Liver (tissue), 9 donors: ENCODE measurements around the gene FBXO38. TPM values are rescaled to one million over a fixed set of nuclear protein-coding genes. Genes with fewer than 3 reads are reported as not detected.

Experiments
- DNase-seq: peaks from one replicate; pipeline ENCODE4 v3.0.0-alpha.2; 2017; ENCODE audit warnings: low spot score
- H3K27ac ChIP-seq, 2 donors: one replicate each; pipeline ENCODE4 v1.7.0; 2013; ENCODE audit warnings: inconsistent platforms in 2 of 2, low read length in 2 of 2, control low read depth in 1 of 2, low read depth in 1 of 2, mild to moderate bottlenecking in 1 of 2
- H3K27me3 ChIP-seq, 4 donors: one replicate each; pipeline versions ENCODE4 v1.6.1 to v1.7.0; 2013; ENCODE audit warnings: low read length in 3 of 4, inconsistent platforms in 1 of 4, mild to moderate bottlenecking in 1 of 4, moderate library complexity in 1 of 4; ENCODE audit not compliant: control insufficient read depth in 4 of 4, insufficient read depth in 4 of 4
- H3K36me3 ChIP-seq, 4 donors: one replicate each; pipeline versions ENCODE4 v1.6.1 to v1.7.0; 2013; ENCODE audit warnings: low read length in 3 of 4, mild to moderate bottlenecking in 3 of 4, low read depth in 1 of 4, moderate library complexity in 1 of 4; ENCODE audit not compliant: control insufficient read depth in 4 of 4, insufficient read depth in 3 of 4
- H3K4me1 ChIP-seq, 4 donors: one replicate each; pipeline versions ENCODE4 v1.6.1 to v1.7.0; 2013; ENCODE audit warnings: low read length in 3 of 4, mild to moderate bottlenecking in 3 of 4, moderate library complexity in 1 of 4; ENCODE audit not compliant: control insufficient read depth in 4 of 4, insufficient read depth in 4 of 4
- H3K4me3 ChIP-seq, 3 donors: one replicate each; pipeline versions ENCODE4 v1.6.1 to v1.7.0; 2013; ENCODE audit warnings: low read length in 3 of 3, control low read depth in 1 of 3, low read depth in 1 of 3, mild to moderate bottlenecking in 1 of 3
- H3K9ac ChIP-seq, 2 donors: one replicate each; pipeline ENCODE4 v1.7.0; 2013; ENCODE audit warnings: low read length in 2 of 2, mild to moderate bottlenecking in 2 of 2, moderate library complexity in 2 of 2, control low read depth in 1 of 2, low read depth in 1 of 2
- H3K9me3 ChIP-seq, 4 donors: one replicate each; pipeline versions ENCODE4 v1.6.1 to v1.7.0; 2013; ENCODE audit warnings: low read length in 3 of 4; ENCODE audit not compliant: control insufficient read depth in 4 of 4
- EGR1 ChIP-seq, 2 donors: IDR thresholded peaks; 2 replicates each; pipeline ENCODE4 v1.6.1; 2016 to 2018; ENCODE audit warnings: antibody characterized with exemption in 2 of 2, low read depth in 2 of 2
- FOXA1 ChIP-seq: IDR thresholded peaks from 2 replicates; pipeline ENCODE4 v1.6.1; 2016; ENCODE audit warnings: antibody characterized with exemption
- FOXA2 ChIP-seq: IDR thresholded peaks from 2 replicates; pipeline ENCODE4 v1.6.1; 2016; ENCODE audit warnings: antibody characterized with exemption
- GABPA ChIP-seq, 2 donors: IDR thresholded peaks in 1 of 2; conservative IDR thresholded peaks in 1 of 2; 2 replicates each; pipeline ENCODE4 v1.6.1; 2016; ENCODE audit warnings: antibody characterized with exemption in 2 of 2, mild to moderate bottlenecking in 1 of 2, moderate library complexity in 1 of 2
- HNF4A ChIP-seq, 2 donors: conservative IDR thresholded peaks; 2 replicates each; pipeline ENCODE4 v1.6.1; 2016; ENCODE audit warnings: antibody characterized with exemption in 2 of 2, mild to moderate bottlenecking in 2 of 2
- HNF4G ChIP-seq: IDR thresholded peaks from 2 replicates; pipeline ENCODE4 v1.6.1; 2016; ENCODE audit warnings: antibody characterized with exemption
- JUND ChIP-seq, 2 donors: IDR thresholded peaks; 2 replicates each; pipeline ENCODE4 v1.6.1; 2016; ENCODE audit warnings: antibody characterized with exemption in 2 of 2
- NR2F2 ChIP-seq: IDR thresholded peaks from 2 replicates; pipeline ENCODE4 v1.6.1; 2016; ENCODE audit warnings: antibody characterized with exemption
- RAD21 ChIP-seq, 2 donors: IDR thresholded peaks; 2 replicates each; pipeline ENCODE4 v1.6.1; 2016; ENCODE audit warnings: antibody characterized with exemption in 2 of 2, mild to moderate bottlenecking in 2 of 2
- RXRA ChIP-seq, 2 donors: IDR thresholded peaks; 2 replicates each; pipeline ENCODE4 v1.6.1; 2017 to 2018; ENCODE audit warnings: antibody characterized with exemption in 2 of 2, mild to moderate bottlenecking in 1 of 2
- SP1 ChIP-seq: IDR thresholded peaks from 2 replicates; pipeline ENCODE4 v1.6.1; 2018; ENCODE audit warnings: antibody characterized with exemption, mild to moderate bottlenecking
- TAF1 ChIP-seq: conservative IDR thresholded peaks from 2 replicates; pipeline ENCODE4 v1.6.1; 2016; ENCODE audit warnings: antibody characterized with exemption, mild to moderate bottlenecking
- YY1 ChIP-seq: IDR thresholded peaks from 2 replicates; pipeline ENCODE4 v1.6.1; 2016; ENCODE audit warnings: antibody characterized with exemption, mild to moderate bottlenecking
- WGBS: extraction: QIAGEN DNeasy Blood & Tissue Kit; methylation state at CpG from one replicate; pipeline ENCODE4 v1.1.7; 2013; 5-methylcytosine and 5-hydroxymethylcytosine counted together
- polyA plus RNA-seq, 2 donors: library from polyadenylated mRNA; stranded (reverse) in 1 of 2; unstranded in 1 of 2; fragments of 200-250 nt in 1 of 2; fragments of >200 nt in 1 of 2; fragmentation: Nextera tagmentation in 1 of 2; extraction: Ambion mirVana in 1 of 2; gene quantifications; one replicate each; pipeline versions ENCODE4 v1.2.1 to v1.2.3, GENCODE V29; 2013 to 2015
- total RNA-seq, 2 donors: library from RNA; depleted of rRNA; stranded (reverse); fragments of >200 nt; gene quantifications; one replicate each; pipeline ENCODE4 v1.2.3, GENCODE V29; 2014
- TF ChIP-seq, protein P1 (sequence below): IDR thresholded peaks from 2 replicates; pipeline ENCODE4 v1.6.1; 2016; ENCODE audit warnings: antibody characterized with exemption
- TF ChIP-seq, protein P2 (sequence below): fragments of 150-350 bp; IDR thresholded peaks from 2 replicates; pipeline ENCODE4 v1.5.1; 2017; ENCODE audit warnings: improper control_type of control experiment, low read depth, low read length; ENCODE audit not compliant: missing input control
- TF ChIP-seq, protein P3 (sequence below): IDR thresholded peaks from 2 replicates; pipeline ENCODE4 v1.6.1; 2016; ENCODE audit warnings: antibody characterized with exemption
- TF ChIP-seq, protein P4 (sequence below): IDR thresholded peaks from 2 replicates; pipeline ENCODE4 v1.6.1; 2016; ENCODE audit warnings: antibody characterized with exemption
- TF ChIP-seq, protein P5 (sequence below): IDR thresholded peaks from 2 replicates; pipeline ENCODE4 v1.6.1; 2016; ENCODE audit warnings: antibody characterized with exemption, mild to moderate bottlenecking
- donor health status: healthy.
- donor health status: healthy.
- donor health status: healthy.
- donor health status: healthy.
- donor health status: healthy.

FBXO38 gene
- total and polyA plus RNA-seq, 4 donors: 8.2 to 40.9 (median 25.3) TPM

DNA sequence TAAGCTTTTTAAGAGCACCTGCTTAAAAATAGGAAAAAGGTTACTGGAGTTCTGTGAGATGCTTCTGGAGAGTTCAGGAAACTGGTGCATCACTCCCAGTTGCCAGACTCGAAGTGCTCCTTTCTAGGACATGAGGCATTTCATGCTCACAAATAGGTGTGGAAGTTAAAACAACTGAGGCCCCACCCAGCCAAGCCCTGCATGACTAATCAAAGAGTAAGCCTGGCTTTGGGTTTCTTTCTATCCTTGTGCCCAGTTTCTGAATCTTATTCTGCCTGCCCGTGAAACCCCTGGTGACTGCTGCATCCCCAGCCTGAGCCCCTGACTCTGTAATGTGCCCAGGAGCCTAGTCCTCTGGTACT lies 40.7 kb upstream of the FBXO38 start:
- Histone ChIP-seq H3K4me1 (no peaks in the 10 kb centered on the region), H3K36me3 (no peaks in the 10 kb centered on the region), H3K27ac (no peak overlapping the region), H3K9ac (no peak overlapping the region), H3K4me3 (no peak overlapping the region), H3K9me3 (no peaks in the 10 kb centered on the region), H3K27me3 (no peaks in the 10 kb centered on the region)
- no peak for DNase-seq
- WGBS: 87% methylated on average over 2 of the region's 2 CpGs
- no peak for TF ChIP-seq JUND (IDR thresholded peaks at IDR 0.05)

DNA sequence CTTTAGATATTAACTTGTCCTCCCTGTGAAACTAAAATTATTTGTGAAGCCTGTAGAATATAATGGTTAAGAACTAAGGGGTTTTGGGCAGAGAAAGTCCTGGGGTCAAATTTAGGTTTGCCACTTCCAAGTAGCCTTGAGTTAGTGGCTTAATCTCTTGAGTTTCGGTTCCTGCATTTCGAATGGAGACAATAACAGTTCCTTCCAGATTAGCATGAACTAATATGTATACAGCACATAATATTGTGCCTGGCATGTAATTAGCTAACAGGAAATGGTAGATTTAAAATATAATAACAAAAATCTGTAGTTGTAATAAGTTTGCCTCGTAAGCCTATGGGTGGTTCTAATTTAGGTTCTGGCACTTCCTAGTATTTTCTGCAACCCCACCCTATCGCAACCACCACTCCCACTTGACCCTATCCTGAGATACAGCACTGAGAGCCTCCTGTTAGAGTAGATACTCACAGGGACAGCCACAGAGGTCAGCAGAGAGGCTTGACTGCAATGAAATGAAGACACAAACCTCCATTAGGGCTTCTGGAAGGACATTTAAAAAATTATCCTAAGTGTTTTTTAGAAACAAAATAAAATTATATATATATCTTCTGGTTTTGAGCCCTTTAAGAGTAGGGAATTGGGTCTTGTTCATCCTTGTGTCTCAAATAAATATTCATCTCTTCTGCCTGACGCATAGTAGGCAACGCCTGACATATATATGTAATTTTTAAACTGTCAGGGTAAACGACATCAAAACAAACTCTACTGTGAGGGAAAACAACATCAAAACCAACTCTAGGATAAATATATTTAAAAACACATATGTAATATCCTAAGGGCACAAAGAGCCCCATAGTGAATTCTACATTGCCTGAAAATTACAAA lies 39.9 kb upstream of the FBXO38 start:
- no peaks in the 10 kb centered on the region for H3K4me1 ChIP-seq
- no peaks in the 10 kb centered on the region for H3K9me3 ChIP-seq
- no peaks in the 10 kb centered on the region for H3K36me3 ChIP-seq
- WGBS: 80% methylated on average over 7 of the region's 7 CpGs
- DNase-seq: peak; percentile 38
- H3K27me3 ChIP-seq: no peaks in the 10 kb centered on the region
- H3K9ac ChIP-seq: no peak overlapping the region
- TF ChIP-seq NR2F2: no peak
- TF ChIP-seq HNF4G: no peak
- TF ChIP-seq, protein P1, sequence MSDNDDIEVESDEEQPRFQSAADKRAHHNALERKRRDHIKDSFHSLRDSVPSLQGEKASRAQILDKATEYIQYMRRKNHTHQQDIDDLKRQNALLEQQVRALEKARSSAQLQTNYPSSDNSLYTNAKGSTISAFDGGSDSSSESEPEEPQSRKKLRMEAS: no peak
- TF ChIP-seq YY1: no peak
- TF ChIP-seq, protein P2, sequence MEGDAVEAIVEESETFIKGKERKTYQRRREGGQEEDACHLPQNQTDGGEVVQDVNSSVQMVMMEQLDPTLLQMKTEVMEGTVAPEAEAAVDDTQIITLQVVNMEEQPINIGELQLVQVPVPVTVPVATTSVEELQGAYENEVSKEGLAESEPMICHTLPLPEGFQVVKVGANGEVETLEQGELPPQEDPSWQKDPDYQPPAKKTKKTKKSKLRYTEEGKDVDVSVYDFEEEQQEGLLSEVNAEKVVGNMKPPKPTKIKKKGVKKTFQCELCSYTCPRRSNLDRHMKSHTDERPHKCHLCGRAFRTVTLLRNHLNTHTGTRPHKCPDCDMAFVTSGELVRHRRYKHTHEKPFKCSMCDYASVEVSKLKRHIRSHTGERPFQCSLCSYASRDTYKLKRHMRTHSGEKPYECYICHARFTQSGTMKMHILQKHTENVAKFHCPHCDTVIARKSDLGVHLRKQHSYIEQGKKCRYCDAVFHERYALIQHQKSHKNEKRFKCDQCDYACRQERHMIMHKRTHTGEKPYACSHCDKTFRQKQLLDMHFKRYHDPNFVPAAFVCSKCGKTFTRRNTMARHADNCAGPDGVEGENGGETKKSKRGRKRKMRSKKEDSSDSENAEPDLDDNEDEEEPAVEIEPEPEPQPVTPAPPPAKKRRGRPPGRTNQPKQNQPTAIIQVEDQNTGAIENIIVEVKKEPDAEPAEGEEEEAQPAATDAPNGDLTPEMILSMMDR: no peak
- TF ChIP-seq RAD21 (IDR thresholded peaks at IDR 0.05): no peak
- TF ChIP-seq TAF1: no peak
- TF ChIP-seq EGR1 (IDR thresholded peaks at IDR 0.05; ENCODE audit: low read depth in 2 of 2): no peak
- no peak for TF ChIP-seq FOXA2
- TF ChIP-seq, protein P3, sequence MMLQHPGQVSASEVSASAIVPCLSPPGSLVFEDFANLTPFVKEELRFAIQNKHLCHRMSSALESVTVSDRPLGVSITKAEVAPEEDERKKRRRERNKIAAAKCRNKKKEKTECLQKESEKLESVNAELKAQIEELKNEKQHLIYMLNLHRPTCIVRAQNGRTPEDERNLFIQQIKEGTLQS: no peak
- TF ChIP-seq JUND (IDR thresholded peaks at IDR 0.05): no peak
- TF ChIP-seq RXRA (IDR thresholded peaks at IDR 0.05): no peak
- TF ChIP-seq, protein P4, sequence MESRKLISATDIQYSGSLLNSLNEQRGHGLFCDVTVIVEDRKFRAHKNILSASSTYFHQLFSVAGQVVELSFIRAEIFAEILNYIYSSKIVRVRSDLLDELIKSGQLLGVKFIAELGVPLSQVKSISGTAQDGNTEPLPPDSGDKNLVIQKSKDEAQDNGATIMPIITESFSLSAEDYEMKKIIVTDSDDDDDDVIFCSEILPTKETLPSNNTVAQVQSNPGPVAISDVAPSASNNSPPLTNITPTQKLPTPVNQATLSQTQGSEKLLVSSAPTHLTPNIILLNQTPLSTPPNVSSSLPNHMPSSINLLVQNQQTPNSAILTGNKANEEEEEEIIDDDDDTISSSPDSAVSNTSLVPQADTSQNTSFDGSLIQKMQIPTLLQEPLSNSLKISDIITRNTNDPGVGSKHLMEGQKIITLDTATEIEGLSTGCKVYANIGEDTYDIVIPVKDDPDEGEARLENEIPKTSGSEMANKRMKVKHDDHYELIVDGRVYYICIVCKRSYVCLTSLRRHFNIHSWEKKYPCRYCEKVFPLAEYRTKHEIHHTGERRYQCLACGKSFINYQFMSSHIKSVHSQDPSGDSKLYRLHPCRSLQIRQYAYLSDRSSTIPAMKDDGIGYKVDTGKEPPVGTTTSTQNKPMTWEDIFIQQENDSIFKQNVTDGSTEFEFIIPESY: no peak
- no peak for TF ChIP-seq SP1
- TF ChIP-seq GABPA (IDR thresholded peaks at IDR 0.05 in 1 of 2, conservative IDR thresholded peaks at IDR 0.05 in 1 of 2): no peak
- TF ChIP-seq, protein P5, sequence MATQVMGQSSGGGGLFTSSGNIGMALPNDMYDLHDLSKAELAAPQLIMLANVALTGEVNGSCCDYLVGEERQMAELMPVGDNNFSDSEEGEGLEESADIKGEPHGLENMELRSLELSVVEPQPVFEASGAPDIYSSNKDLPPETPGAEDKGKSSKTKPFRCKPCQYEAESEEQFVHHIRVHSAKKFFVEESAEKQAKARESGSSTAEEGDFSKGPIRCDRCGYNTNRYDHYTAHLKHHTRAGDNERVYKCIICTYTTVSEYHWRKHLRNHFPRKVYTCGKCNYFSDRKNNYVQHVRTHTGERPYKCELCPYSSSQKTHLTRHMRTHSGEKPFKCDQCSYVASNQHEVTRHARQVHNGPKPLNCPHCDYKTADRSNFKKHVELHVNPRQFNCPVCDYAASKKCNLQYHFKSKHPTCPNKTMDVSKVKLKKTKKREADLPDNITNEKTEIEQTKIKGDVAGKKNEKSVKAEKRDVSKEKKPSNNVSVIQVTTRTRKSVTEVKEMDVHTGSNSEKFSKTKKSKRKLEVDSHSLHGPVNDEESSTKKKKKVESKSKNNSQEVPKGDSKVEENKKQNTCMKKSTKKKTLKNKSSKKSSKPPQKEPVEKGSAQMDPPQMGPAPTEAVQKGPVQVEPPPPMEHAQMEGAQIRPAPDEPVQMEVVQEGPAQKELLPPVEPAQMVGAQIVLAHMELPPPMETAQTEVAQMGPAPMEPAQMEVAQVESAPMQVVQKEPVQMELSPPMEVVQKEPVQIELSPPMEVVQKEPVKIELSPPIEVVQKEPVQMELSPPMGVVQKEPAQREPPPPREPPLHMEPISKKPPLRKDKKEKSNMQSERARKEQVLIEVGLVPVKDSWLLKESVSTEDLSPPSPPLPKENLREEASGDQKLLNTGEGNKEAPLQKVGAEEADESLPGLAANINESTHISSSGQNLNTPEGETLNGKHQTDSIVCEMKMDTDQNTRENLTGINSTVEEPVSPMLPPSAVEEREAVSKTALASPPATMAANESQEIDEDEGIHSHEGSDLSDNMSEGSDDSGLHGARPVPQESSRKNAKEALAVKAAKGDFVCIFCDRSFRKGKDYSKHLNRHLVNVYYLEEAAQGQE: no peak
- no peak for TF ChIP-seq HNF4A (conservative IDR thresholded peaks at IDR 0.05)
- TF ChIP-seq FOXA1: no peak
- H3K27ac ChIP-seq: no peak overlapping the region
- no peak overlapping the region for H3K4me3 ChIP-seq
